Dedifferentiated amniotic fluid mesenchymal stem cell (primary cell): Measurements from ENCODE around the gene CD79A.

Source experiments
- DNase-seq: peaks from one replicate; pipeline ENCODE4 v3.0.0-alpha.2; 2016; ENCODE audit errors: extremely low spot score

The CD79A gene

GRCh38 chr19:41918653-41919244, 41.7 kb downstream of the CD79A start:
- DNase-seq = no peak

GRCh38 chr19:41919948-41920712, 43.1 kb downstream of the CD79A start:
- DNase-seq = no peak

GRCh38 chr19:41920882-41921576, 44.0 kb downstream of the CD79A start:
- no peak for DNase-seq

GRCh38 chr19:41921577-41922576, 44.8 kb downstream of the CD79A start:
- DNase-seq = no peak

- no peak for DNase-seq
Observed at GRCh38 chr19:41922585-41922984, 45.5 kb downstream of the CD79A start.

- no peak for DNase-seq
Observed at GRCh38 chr19:41923045-41923788, 46.1 kb downstream of the CD79A start.

GRCh38 chr19:41924151-41925145, 47.4 kb downstream of the CD79A start:
- DNase-seq = no peak

- no peak for DNase-seq
Observed at GRCh38 chr19:41925208-41926003, 48.3 kb downstream of the CD79A start.

GRCh38 chr19:41926028-41926762, 49.1 kb downstream of the CD79A start:
- no peak for DNase-seq

- DNase-seq = no peak
Observed at GRCh38 chr19:41926763-41927496, 49.9 kb downstream of the CD79A start.

- DNase-seq = no peak
Observed at GRCh38 chr19:41927497-41928192, 50.6 kb downstream of the CD79A start.

- DNase-seq = no peak
Observed at GRCh38 chr19:41928221-41928683, 51.2 kb downstream of the CD79A start, which contains the start of gene ERFL. TSS of gene ERFL (minus strand) at chr19:41928449. CDS start at chr19:41912919, 15,530 bp downstream.

GRCh38 chr19:41928754-41929535, 51.9 kb downstream of the CD79A start:
- DNase-seq = no peak

GRCh38 chr19:41929536-41930071, 52.5 kb downstream of the CD79A start:
- no peak for DNase-seq

GRCh38 chr19:41930322-41930722, 53.2 kb downstream of the CD79A start:
- no peak for DNase-seq
